Lower lobe of right lung (tissue), 2 donors: ENCODE data around the gene ST6GALNAC3. TPM values are rescaled to one million over a fixed set of nuclear protein-coding genes. Genes with fewer than 3 reads are reported as not detected.

Experiments
- ATAC-seq, 2 donors: fragments of 200-7000 bp; cut with Tn5 transposase; one replicate each; pipeline ENCODE4 v1.9.1; 2020 to 2022; ENCODE audit warnings: mild to moderate bottlenecking in 2 of 2, moderate library complexity in 2 of 2
- DNase-seq: peaks from one replicate; pipeline ENCODE4 v3.0.0-alpha.2; 2020
- H3K27ac ChIP-seq: fragments of 200-600 bp; one replicate; pipeline ENCODE4 v1.8.0; 2022
- H3K27me3 ChIP-seq: fragments of 200-600 bp; one replicate; pipeline ENCODE4 v1.8.0; 2022; ENCODE audit warnings: low read depth
- H3K36me3 ChIP-seq: fragments of 200-600 bp; one replicate; pipeline ENCODE4 v1.8.0; 2022; ENCODE audit warnings: mild to moderate bottlenecking
- H3K4me1 ChIP-seq: fragments of 200-600 bp; one replicate; pipeline ENCODE4 v1.8.0; 2022
- H3K4me3 ChIP-seq: fragments of 200-600 bp; one replicate; pipeline ENCODE4 v1.8.0; 2022; ENCODE audit warnings: mild to moderate bottlenecking
- H3K9me3 ChIP-seq: fragments of 200-600 bp; one replicate; pipeline ENCODE4 v1.8.0; 2022
- intact Hi-C: fragments of 100-400 bp; cut with DNase I; formaldehyde crosslinking; loops from one replicate; pipeline ENCODE4 v1.11.0; 2022
- total RNA-seq: library from RNA; stranded (reverse); fragmentation: NEBNext Ultra II Directional; extraction: Animal tissue kit (Norgen Biotek cat#: 25700); gene quantifications from one replicate; pipeline ENCODE4 v1.2.1, GENCODE V29; 2021
- TF ChIP-seq, protein P1 (sequence below): fragments of 200-600 bp; IDR thresholded peaks from one replicate; pipeline ENCODE4 v1.8.0; 2022; ENCODE audit warnings: antibody characterized with exemption, mild to moderate bottlenecking
- donor health status: DM: no; HTN: yes; CAD: no; lungs with severe emphysema.

The ST6GALNAC3 gene
- total RNA-seq, 1 donor from 2014 or later, result 8.8 TPM

DNA sequence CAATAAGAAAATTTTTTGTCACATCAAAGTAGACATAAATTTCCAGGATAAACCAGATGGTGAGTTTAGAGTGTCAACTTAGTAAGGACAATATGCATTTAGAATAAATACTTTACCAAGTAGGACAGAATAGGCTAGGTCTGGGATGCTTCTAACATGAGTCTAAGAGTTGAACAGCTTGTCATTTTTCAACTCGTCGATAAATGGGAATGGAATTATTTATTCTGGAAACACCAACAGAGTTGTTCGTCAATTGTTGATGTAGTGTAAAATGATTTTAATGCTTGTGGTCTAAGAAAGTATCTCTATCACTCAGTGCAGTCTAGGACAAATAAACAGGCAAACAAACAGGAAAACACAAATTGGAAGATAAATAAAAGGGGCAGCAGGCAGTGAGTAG is 434.3 kb downstream of the ST6GALNAC3 start:
- Histone ChIP-seq H3K36me3 (no peaks in the 10 kb centered on the region), H3K27ac (no peak overlapping the region), H3K27me3 (no peaks in the 10 kb centered on the region), H3K9me3 (no peaks in the 10 kb centered on the region), H3K4me3 (no peak overlapping the region), H3K4me1 (no peaks in the 10 kb centered on the region)
- DNase-seq, result no peak
- TF ChIP-seq, protein P1, sequence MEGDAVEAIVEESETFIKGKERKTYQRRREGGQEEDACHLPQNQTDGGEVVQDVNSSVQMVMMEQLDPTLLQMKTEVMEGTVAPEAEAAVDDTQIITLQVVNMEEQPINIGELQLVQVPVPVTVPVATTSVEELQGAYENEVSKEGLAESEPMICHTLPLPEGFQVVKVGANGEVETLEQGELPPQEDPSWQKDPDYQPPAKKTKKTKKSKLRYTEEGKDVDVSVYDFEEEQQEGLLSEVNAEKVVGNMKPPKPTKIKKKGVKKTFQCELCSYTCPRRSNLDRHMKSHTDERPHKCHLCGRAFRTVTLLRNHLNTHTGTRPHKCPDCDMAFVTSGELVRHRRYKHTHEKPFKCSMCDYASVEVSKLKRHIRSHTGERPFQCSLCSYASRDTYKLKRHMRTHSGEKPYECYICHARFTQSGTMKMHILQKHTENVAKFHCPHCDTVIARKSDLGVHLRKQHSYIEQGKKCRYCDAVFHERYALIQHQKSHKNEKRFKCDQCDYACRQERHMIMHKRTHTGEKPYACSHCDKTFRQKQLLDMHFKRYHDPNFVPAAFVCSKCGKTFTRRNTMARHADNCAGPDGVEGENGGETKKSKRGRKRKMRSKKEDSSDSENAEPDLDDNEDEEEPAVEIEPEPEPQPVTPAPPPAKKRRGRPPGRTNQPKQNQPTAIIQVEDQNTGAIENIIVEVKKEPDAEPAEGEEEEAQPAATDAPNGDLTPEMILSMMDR, result no peak
- intact Hi-C loops, result no loop called here
- no peak for ATAC-seq

DNA sequence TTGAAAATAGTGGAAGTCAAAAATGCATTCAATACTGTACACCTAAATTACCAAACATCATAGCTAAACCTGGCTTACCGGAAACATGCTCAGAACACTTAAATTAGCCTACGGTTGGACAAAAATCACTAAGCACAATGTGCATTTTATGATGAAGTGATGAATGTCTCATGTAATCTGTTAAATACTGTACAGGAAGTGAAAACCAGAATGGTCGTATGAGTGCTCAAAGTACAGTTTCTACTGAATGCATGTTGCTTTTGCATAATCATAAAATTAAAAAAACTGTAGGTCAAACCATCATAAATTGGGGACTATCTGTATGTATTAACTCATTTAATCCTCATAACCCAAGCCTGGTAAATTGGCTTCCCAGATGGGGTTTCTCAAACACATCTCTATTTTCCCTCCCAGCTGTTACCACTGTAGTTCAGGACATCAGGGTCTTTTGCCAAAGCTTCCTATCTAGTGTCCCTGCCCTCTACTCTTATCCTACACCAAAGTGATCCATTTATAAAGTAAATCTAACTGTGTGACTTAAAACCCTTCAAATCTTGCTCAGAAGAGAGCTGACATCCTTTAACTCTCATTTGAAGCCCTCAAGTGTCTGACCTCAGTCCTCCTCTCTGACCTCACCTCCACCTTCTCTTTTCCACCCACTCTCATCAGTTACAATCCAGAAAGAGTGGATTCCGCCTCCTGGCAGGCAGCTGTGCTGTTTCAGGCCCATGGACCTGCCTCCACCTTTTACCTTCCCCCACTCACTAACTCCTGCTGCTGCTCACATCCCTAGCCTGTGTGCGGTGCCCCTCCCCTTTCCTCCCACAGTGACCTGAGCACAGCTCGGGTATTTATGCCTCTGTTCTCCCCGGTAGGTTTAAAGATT is 436.4 kb downstream of the ST6GALNAC3 start:
- H3K4me3 ChIP-seq, result no peak overlapping the region
- intact Hi-C loops, result no loop called here
- H3K27ac ChIP-seq, result no peak overlapping the region
- no peaks in the 10 kb centered on the region for H3K27me3 ChIP-seq
- no peaks in the 10 kb centered on the region for H3K9me3 ChIP-seq
- TF ChIP-seq, protein P1, result no peak
- no peak for DNase-seq
- H3K36me3 ChIP-seq, result no peaks in the 10 kb centered on the region
- H3K4me1 ChIP-seq, result no peaks in the 10 kb centered on the region
- no peak for ATAC-seq

DNA sequence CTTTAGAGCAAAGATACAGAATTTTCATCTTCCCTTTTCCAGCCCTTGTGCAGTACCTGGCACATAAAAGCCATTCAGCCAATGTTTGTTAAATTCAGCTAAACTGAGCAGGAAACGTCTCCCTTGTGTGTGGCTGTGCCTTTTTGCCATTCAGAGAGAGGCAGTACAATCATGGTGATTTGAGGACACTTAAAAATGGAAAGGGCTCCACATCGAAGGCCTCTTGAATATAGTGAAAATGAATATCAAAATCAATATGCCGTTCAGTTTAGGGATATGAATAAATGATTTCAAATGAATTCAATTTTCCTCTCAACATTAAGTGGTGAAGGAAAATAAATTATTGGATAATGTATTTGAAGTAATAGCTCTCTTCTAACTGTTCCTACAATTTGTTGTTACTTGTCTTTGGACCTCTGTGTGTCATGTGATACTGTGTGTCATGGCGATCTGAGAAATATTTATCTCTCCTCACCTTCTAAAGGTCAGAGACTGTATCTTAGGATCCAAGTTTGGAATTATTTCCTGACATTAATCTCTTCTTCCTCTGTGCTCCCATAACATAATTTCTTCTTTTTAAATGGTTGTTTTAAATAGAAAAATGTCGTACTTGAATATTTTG is 437.1 kb downstream of the ST6GALNAC3 start:
- H3K27me3 ChIP-seq, result no peaks in the 10 kb centered on the region
- no peak for ATAC-seq
- no peak for DNase-seq
- TF ChIP-seq, protein P1, result no peak
- intact Hi-C loops, result no loop called here
- H3K36me3 ChIP-seq, result no peaks in the 10 kb centered on the region
- no peaks in the 10 kb centered on the region for H3K9me3 ChIP-seq
- H3K27ac ChIP-seq, result no peak overlapping the region
- H3K4me3 ChIP-seq, result no peak overlapping the region
- H3K4me1 ChIP-seq, result no peaks in the 10 kb centered on the region

DNA sequence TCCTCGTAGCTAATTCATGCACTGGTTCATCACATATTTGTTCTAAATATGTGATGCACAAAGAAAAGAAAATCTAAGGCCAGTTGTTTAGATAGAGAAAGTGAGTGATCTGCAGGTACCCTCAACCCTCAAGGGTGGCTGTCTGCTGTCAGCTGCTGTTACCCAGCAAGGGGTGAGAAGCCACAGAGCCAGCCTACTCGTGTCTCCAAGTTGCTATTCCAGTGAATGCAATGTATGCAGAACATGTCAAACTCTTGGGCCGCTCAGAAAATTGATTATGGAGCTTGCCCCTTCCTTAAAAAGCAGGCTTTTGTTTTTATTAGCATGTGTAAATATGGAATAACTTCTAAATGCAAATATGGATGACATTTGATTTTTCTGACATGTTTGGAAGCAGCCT is 456.4 kb downstream of the ST6GALNAC3 start:
- DNase-seq, result no peak
- intact Hi-C loops, result no loop called here
- H3K27ac ChIP-seq, result no peak overlapping the region
- H3K36me3 ChIP-seq, result no peaks in the 10 kb centered on the region
- no peaks in the 10 kb centered on the region for H3K27me3 ChIP-seq
- TF ChIP-seq, protein P1, result no peak
- no peaks in the 10 kb centered on the region for H3K9me3 ChIP-seq
- no peaks in the 10 kb centered on the region for H3K4me1 ChIP-seq
- H3K4me3 ChIP-seq, result no peak overlapping the region
- no peak for ATAC-seq

DNA sequence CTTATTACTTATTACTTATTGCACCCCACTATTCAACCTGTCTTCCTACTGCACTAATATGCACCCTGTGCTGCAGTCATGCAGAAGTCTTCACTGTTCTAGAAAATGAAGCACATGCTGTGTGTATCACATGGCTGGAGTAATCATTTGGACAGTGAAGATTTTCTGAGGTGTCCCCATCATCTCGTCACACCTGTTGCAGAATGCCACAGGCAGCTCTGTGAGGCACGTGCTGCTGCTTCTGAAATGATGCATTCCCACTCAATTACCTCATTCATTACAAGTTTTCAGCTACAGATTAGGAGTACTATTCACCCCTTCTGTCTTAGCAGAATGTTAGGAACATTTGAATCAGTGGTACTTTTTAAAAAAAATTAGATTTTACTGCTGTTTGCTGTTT is 467.1 kb downstream of the ST6GALNAC3 start:
- ATAC-seq (no peak), DNase-seq (no peak)
- Histone ChIP-seq H3K9me3 (no peaks in the 10 kb centered on the region), H3K36me3 (no peaks in the 10 kb centered on the region), H3K4me1 (no peaks in the 10 kb centered on the region), H3K4me3 (no peak overlapping the region), H3K27ac (no peak overlapping the region), H3K27me3 (no peaks in the 10 kb centered on the region)
- intact Hi-C loops, result no loop called here
- TF ChIP-seq, protein P1, result no peak
